DOHH2 (cell line): Measurements from ENCODE around the gene EGLN1.

ENCODE experiments used
- EZH2phosphoT487 ChIP-seq: fragments of 200-600 bp; sonication (generic); IDR thresholded peaks from 2 replicates; pipeline ENCODE4 v1.6.1; 2017; ENCODE audit warnings: borderline replicate concordance, mild to moderate bottlenecking, antibody characterized with exemption, low read length, moderate library complexity, mixed read lengths
- TF ChIP-seq, protein P1 (sequence below): fragments of 200-600 bp; sonication (generic); IDR thresholded peaks from one replicate; pipeline ENCODE4 v1.5.1; 2014; ENCODE audit warnings: antibody characterized with exemption, mild to moderate bottlenecking, low read depth, low read length; ENCODE audit not compliant: poor library complexity, severe bottlenecking

DNA sequence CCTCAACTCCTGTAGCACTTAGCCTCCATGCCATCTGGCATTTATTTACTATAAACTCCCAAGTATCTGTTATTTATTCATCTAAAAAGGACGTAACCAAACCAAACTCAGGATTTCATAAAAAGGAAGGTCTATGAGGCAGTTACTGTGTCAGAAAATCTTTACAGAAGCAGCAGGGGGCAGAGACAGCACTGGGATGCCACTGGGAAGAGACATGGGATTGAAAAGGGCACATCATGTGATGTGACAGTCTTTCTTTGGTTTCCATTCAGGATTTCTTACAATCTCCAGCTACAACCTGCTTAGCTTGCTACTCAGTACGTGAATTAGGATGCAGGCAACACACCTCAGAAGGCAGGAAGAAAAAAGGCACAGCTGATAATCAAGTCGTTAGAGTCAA is 52.8 kb downstream of the EGLN1 start:
- TF ChIP-seq, protein P1, sequence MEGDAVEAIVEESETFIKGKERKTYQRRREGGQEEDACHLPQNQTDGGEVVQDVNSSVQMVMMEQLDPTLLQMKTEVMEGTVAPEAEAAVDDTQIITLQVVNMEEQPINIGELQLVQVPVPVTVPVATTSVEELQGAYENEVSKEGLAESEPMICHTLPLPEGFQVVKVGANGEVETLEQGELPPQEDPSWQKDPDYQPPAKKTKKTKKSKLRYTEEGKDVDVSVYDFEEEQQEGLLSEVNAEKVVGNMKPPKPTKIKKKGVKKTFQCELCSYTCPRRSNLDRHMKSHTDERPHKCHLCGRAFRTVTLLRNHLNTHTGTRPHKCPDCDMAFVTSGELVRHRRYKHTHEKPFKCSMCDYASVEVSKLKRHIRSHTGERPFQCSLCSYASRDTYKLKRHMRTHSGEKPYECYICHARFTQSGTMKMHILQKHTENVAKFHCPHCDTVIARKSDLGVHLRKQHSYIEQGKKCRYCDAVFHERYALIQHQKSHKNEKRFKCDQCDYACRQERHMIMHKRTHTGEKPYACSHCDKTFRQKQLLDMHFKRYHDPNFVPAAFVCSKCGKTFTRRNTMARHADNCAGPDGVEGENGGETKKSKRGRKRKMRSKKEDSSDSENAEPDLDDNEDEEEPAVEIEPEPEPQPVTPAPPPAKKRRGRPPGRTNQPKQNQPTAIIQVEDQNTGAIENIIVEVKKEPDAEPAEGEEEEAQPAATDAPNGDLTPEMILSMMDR, result no peak
- no peak for TF ChIP-seq EZH2phosphoT487
